Ovary (tissue), 3 donors: ENCODE results near the gene ENOX1.

Experiments
- POLR2A ChIP-seq: fragments of 450-650 bp; IDR thresholded peaks from one replicate; pipeline ENCODE4 v1.6.1; 2017; ENCODE audit warnings: antibody characterized with exemption, mild to moderate bottlenecking, moderate library complexity
- TF ChIP-seq, protein P1 (sequence below), 3 donors: fragments of 450-650 bp in 2 of 3; fragments of 200-600 bp in 1 of 3; IDR thresholded peaks; one replicate each; pipeline versions ENCODE4 v1.5.1 to v1.8.0; 2016 to 2022; ENCODE audit warnings: antibody characterized with exemption in 3 of 3, mild to moderate bottlenecking in 1 of 3
- donor health status: DM: no; HTN: no; CAD: no.

- no peak for TF ChIP-seq POLR2A
- TF ChIP-seq, protein P1, sequence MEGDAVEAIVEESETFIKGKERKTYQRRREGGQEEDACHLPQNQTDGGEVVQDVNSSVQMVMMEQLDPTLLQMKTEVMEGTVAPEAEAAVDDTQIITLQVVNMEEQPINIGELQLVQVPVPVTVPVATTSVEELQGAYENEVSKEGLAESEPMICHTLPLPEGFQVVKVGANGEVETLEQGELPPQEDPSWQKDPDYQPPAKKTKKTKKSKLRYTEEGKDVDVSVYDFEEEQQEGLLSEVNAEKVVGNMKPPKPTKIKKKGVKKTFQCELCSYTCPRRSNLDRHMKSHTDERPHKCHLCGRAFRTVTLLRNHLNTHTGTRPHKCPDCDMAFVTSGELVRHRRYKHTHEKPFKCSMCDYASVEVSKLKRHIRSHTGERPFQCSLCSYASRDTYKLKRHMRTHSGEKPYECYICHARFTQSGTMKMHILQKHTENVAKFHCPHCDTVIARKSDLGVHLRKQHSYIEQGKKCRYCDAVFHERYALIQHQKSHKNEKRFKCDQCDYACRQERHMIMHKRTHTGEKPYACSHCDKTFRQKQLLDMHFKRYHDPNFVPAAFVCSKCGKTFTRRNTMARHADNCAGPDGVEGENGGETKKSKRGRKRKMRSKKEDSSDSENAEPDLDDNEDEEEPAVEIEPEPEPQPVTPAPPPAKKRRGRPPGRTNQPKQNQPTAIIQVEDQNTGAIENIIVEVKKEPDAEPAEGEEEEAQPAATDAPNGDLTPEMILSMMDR (IDR thresholded peaks at IDR 0.05): peak in 1 of 3 donors; percentile 16
Observed at GRCh38 chr13:43787997-43788396, 1.2 kb upstream of the ENOX1 start.
